ENCODE data around the gene EFCAB13.
"Not testable (repeated sequence)": the region's sequence is repeated elsewhere in the genome, so short reads cannot be mapped to it uniquely, and the experiment has no call there.

EFCAB13 gene

DNA sequence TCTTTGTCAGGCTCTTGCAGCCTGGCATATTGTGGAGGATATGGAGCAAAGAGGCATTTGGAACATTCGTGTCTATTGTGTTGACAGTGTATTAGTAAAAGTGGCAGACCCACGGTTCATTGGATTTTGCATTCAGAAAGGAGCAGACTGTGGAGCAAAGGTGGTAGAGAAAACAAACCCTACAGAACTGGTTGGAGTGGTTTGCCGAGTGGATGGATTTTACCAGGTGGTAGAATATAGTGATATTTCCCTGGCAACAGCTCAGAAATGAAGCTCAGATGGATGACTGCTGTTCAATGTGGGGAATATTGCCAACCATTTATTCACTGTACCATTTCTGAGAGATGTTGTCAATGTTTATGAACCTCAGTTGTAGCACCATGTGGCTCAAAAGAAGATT lies 44.5 kb downstream of the EFCAB13 start:
- Histone ChIP-seq H3K4me1 (ENCODE audit: insufficient read depth, insufficient read length) (no peaks in the 10 kb centered on the region), H3K9me3 (ENCODE audit: insufficient read depth, low read length) (peaks cover 24% of the 10 kb centered on the region), H3K27me3 (ENCODE audit: insufficient read depth, insufficient read length) (no peaks in the 10 kb centered on the region), H3K4me3 (ENCODE audit: insufficient read length, low read depth) (no peak overlapping the region), H3K36me3 (ENCODE audit: insufficient read depth, insufficient read length, low read length) (no peaks in the 10 kb centered on the region), H3K9ac (ENCODE audit: insufficient read length, low read depth) (no peak overlapping the region)
- no peak for TF ChIP-seq SUZ12 (IDR thresholded peaks at IDR 0.05; ENCODE audit: extremely low read depth, insufficient read depth, insufficient read length)
- no peak for TF ChIP-seq YY1 (IDR thresholded peaks at IDR 0.05; ENCODE audit: insufficient read depth, insufficient read length)
- no peak for TF ChIP-seq ZNF274 (IDR thresholded peaks at IDR 0.05; ENCODE audit: low read depth, low read length)
- no peak for DNase-seq (ENCODE audit: low read depth, low spot score)

DNA sequence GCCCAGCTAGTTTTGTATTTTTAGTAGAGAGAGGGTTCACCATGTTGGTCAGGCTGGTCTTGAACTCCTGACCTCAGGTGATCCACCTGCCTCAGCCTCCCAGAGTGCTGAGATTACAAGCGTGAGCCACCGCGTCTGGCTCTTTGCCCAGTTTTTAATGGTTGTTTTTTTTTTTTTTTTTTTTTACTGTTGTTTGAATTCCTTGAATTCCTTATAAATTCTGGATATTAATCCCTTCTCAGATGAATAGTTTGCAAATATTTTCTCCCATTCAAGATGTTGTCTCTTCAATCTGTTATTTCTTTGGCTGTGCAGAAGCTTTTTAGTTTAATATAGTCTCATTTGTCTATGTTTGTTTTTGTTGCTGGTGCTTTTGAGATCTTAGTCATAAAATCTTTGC lies 47.1 kb downstream of the EFCAB13 start:
- H3K27me3 ChIP-seq (ENCODE audit: insufficient read depth, insufficient read length); H3K36me3 ChIP-seq (ENCODE audit: insufficient read depth, insufficient read length, low read length); H3K4me1 ChIP-seq (ENCODE audit: insufficient read depth, insufficient read length); H3K4me3 ChIP-seq (ENCODE audit: insufficient read length, low read depth); H3K9ac ChIP-seq (ENCODE audit: insufficient read length, low read depth); DNase-seq (ENCODE audit: low read depth, low spot score): not testable (repeated sequence)
- H3K9me3 ChIP-seq (ENCODE audit: insufficient read depth, low read length) = peaks cover 14% of the 10 kb centered on the region; the same call in 1 of the 2 replicates

DNA sequence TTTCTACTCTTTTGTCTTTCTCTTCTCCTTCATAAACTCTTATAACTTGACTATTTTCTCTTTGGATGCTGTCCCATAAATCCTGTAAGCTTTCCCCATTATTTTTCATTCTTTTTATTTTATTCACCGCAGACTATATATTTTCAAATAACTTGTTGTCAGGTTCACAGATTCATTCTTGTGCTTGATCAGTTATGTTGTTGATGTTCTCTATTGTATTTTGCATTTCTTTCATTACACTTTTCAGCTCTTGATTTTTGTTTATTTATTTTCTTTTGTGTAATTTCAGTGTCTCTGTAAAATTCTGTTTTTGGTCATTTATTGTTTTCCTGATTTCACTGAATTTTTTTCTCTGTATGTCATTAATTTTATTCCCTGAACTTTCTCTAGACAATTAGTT lies 49.2 kb downstream of the EFCAB13 start:
- TF ChIP-seq SUZ12 (IDR thresholded peaks at IDR 0.05; ENCODE audit: extremely low read depth, insufficient read depth, insufficient read length) = no peak
- no peaks in the 10 kb centered on the region for H3K27me3 ChIP-seq (ENCODE audit: insufficient read depth, insufficient read length)
- no peak overlapping the region for H3K4me3 ChIP-seq (ENCODE audit: insufficient read length, low read depth)
- no peak for DNase-seq (ENCODE audit: low read depth, low spot score)
- H3K9ac ChIP-seq (ENCODE audit: insufficient read length, low read depth) = no peak overlapping the region
- H3K36me3 ChIP-seq (ENCODE audit: insufficient read depth, insufficient read length, low read length) = no peaks in the 10 kb centered on the region
- no peaks in the 10 kb centered on the region for H3K4me1 ChIP-seq (ENCODE audit: insufficient read depth, insufficient read length)
- H3K9me3 ChIP-seq (ENCODE audit: insufficient read depth, low read length) = peaks cover 14% of the 10 kb centered on the region; the same call in 1 of the 2 replicates

DNA sequence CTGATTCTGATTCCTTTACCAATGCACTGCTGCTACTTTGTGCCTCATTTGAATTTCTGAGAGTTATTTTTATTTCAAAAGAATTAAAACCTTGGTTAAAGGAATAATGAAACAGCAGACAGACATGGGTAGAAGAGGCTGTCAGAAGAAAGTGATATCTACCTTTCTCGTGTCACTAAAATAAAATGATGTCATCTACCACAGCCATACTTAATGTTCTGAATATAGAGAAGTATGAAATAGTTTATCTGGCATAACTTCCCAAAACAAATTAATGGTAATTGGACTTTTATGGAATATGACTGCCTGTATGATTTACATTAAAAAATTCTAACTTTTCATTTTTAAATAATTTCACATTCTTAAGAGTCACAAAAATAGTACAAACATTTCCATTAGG lies 52.5 kb downstream of the EFCAB13 start:
- H3K4me1 ChIP-seq (ENCODE audit: insufficient read depth, insufficient read length) = no peaks in the 10 kb centered on the region
- H3K36me3 ChIP-seq (ENCODE audit: insufficient read depth, insufficient read length, low read length) = no peaks in the 10 kb centered on the region
- no peak for DNase-seq (ENCODE audit: low read depth, low spot score)
- no peak for TF ChIP-seq YY1 (IDR thresholded peaks at IDR 0.05; ENCODE audit: insufficient read depth, insufficient read length)
- TF ChIP-seq ZNF274 (IDR thresholded peaks at IDR 0.05; ENCODE audit: low read depth, low read length) = no peak
- TF ChIP-seq SUZ12 (IDR thresholded peaks at IDR 0.05; ENCODE audit: extremely low read depth, insufficient read depth, insufficient read length) = no peak
- no peaks in the 10 kb centered on the region for H3K27me3 ChIP-seq (ENCODE audit: insufficient read depth, insufficient read length)
- H3K9me3 ChIP-seq (ENCODE audit: insufficient read depth, low read length) = peaks cover 14% of the 10 kb centered on the region; the same call in 1 of the 2 replicates
- no peak overlapping the region for H3K9ac ChIP-seq (ENCODE audit: insufficient read length, low read depth)
- no peak overlapping the region for H3K4me3 ChIP-seq (ENCODE audit: insufficient read length, low read depth)

DNA sequence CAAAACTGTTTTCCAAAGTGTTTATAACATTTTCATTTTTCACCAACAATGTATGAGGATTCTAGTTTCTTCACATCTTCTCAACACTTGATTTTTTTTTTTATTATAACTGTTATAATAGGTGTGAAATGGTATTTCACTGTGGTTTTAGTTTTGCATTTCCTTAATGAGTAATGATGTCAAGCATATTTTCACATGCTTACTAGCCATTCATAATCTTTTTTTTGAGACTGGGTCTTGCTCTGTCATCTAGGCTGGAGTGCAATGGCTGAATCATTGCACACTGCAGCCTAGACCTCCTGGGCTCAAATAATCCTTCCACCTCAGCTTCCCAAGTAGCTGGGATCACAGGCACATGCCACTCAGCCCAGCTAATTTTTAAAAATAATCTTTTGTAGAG lies 65.1 kb downstream of the EFCAB13 start:
- Histone ChIP-seq H3K4me3 (ENCODE audit: insufficient read length, low read depth) (no peak overlapping the region), H3K4me1 (ENCODE audit: insufficient read depth, insufficient read length) (no peaks in the 10 kb centered on the region), H3K9me3 (ENCODE audit: insufficient read depth, low read length) (peaks cover 18% of the 10 kb centered on the region; the same call in 1 of the 2 replicates), H3K36me3 (ENCODE audit: insufficient read depth, insufficient read length, low read length) (no peaks in the 10 kb centered on the region), H3K9ac (ENCODE audit: insufficient read length, low read depth) (no peak overlapping the region), H3K27me3 (ENCODE audit: insufficient read depth, insufficient read length) (no peaks in the 10 kb centered on the region)
- no peak for DNase-seq (ENCODE audit: low read depth, low spot score)
- no peak for TF ChIP-seq ZNF274 (IDR thresholded peaks at IDR 0.05; ENCODE audit: low read depth, low read length)
- TF ChIP-seq SUZ12 (IDR thresholded peaks at IDR 0.05; ENCODE audit: extremely low read depth, insufficient read depth, insufficient read length) = no peak
- TF ChIP-seq YY1 (IDR thresholded peaks at IDR 0.05; ENCODE audit: insufficient read depth, insufficient read length) = no peak

DNA sequence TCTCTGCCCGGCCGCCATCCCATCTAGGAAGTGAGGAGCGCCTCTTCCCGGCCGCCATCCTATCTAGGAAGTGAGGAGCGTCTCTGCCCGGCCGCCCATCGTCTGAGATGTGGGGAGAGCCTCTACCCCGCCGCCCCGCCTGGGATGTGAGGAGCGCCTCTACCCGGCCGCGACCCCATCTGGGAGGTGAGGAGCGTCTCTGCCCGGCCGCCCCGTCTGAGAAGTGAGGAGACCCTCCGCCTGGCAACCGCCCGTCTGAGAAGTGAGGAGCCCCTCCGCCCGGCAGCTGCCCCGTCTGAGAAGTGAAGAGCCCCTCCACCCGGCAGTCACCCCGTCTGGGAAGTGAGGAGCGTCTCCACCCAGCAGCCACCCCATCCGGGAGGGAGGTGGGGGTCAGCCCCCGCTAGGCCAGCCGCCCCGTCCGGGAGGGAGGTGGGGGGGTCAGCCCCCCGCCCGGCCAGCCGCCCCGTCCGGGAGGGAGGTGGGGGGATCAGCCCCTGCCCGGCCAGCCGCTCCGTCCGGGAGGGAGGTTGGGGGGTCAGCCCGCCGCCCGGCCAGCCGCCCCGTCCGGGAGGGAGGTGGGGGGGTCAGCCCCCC lies 73.9 kb downstream of the EFCAB13 start:
- not testable (repeated sequence) for H3K36me3 ChIP-seq (ENCODE audit: insufficient read depth, insufficient read length, low read length); H3K9ac ChIP-seq (ENCODE audit: insufficient read length, low read depth); DNase-seq (ENCODE audit: low read depth, low spot score); H3K4me1 ChIP-seq (ENCODE audit: insufficient read depth, insufficient read length); H3K4me3 ChIP-seq (ENCODE audit: insufficient read length, low read depth); H3K27me3 ChIP-seq (ENCODE audit: insufficient read depth, insufficient read length)
- peaks cover 18% of the 10 kb centered on the region for H3K9me3 ChIP-seq (ENCODE audit: insufficient read depth, low read length)

DNA sequence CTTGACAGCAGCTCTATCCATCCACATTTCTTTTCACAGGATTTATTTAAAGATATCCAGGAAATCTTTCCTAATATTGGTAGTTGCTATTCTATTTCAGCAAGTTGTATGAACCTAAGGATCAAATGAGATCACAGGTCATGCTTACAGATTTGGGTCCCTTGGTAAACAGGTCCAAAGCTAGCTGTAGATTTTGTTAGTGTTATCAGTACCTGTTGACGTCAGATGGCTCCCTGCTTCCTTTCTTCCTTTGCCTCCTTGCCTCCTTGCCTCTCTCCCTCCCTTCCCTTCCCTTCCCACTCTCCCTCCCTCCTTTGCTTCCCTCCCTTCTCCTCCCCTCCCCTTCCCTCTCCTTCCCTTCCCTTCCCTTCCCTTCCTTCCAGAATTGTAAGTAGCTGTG lies 76.6 kb downstream of the EFCAB13 start:
- no peak overlapping the region for H3K4me3 ChIP-seq (ENCODE audit: insufficient read length, low read depth)
- no peak for TF ChIP-seq SUZ12 (IDR thresholded peaks at IDR 0.05; ENCODE audit: extremely low read depth, insufficient read depth, insufficient read length)
- no peak for TF ChIP-seq YY1 (IDR thresholded peaks at IDR 0.05; ENCODE audit: insufficient read depth, insufficient read length)
- TF ChIP-seq ZNF274 (IDR thresholded peaks at IDR 0.05; ENCODE audit: low read depth, low read length) = no peak

DNA sequence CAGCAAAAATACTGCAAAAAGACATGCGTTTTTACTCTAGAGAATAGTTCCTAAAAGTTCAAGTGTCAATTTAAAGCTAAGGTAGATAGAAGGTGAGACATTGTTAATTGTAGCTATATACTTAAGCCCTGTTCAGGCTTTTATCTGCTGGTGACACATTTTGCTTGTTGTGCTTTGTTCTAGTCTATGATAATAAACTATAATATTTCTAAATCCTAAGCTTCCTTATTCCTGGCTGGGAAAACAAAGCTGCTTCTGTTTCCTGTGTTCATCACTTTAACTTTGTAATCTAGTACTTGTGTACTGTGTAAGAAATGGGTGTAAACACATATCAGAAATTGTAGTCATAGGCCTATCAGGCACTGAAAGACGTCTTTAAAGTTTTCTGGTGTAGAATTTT lies 77.3 kb downstream of the EFCAB13 start:
- no peak for TF ChIP-seq SUZ12 (IDR thresholded peaks at IDR 0.05; ENCODE audit: extremely low read depth, insufficient read depth, insufficient read length)
- TF ChIP-seq ZNF274 (IDR thresholded peaks at IDR 0.05; ENCODE audit: low read depth, low read length) = no peak
- no peak for TF ChIP-seq YY1 (IDR thresholded peaks at IDR 0.05; ENCODE audit: insufficient read depth, insufficient read length)
- peaks cover 14% of the 10 kb centered on the region for H3K9me3 ChIP-seq (ENCODE audit: insufficient read depth, low read length)
- H3K9ac ChIP-seq (ENCODE audit: insufficient read length, low read depth) = no peak overlapping the region
- H3K36me3 ChIP-seq (ENCODE audit: insufficient read depth, insufficient read length, low read length) = no peaks in the 10 kb centered on the region
- H3K4me3 ChIP-seq (ENCODE audit: insufficient read length, low read depth) = no peak overlapping the region
- DNase-seq (ENCODE audit: low read depth, low spot score) = no peak
- H3K4me1 ChIP-seq (ENCODE audit: insufficient read depth, insufficient read length) = no peaks in the 10 kb centered on the region
- no peaks in the 10 kb centered on the region for H3K27me3 ChIP-seq (ENCODE audit: insufficient read depth, insufficient read length)

More for the DNA sequence above, 76.6 kb downstream of the EFCAB13 start:
- Histone ChIP-seq H3K4me1 (ENCODE audit: insufficient read depth, insufficient read length) (no peaks in the 10 kb centered on the region), H3K9ac (ENCODE audit: insufficient read length, low read depth) (no peak overlapping the region), H3K36me3 (ENCODE audit: insufficient read depth, insufficient read length, low read length) (no peaks in the 10 kb centered on the region), H3K27me3 (ENCODE audit: insufficient read depth, insufficient read length) (no peaks in the 10 kb centered on the region), H3K9me3 (ENCODE audit: insufficient read depth, low read length) (peaks cover 18% of the 10 kb centered on the region)
- DNase-seq (ENCODE audit: low read depth, low spot score) = no peak
